Fibroblast of the aortic adventitia (primary cell): ENCODE data around the gene CXCL12. TPM values are rescaled to one million over a fixed set of nuclear protein-coding genes. Genes with fewer than 3 reads are reported as not detected.

Source experiments
- DNase-seq: peaks from one replicate; pipeline ENCODE4 v3.0.0-alpha.2; 2010; ENCODE audit warnings: low read depth
- H3K4me3 ChIP-seq: 2 replicates; pipeline ENCODE4 v1.5.1; 2011; ENCODE audit warnings: low read depth, mild to moderate bottlenecking, control low read depth, low read length, moderate library complexity
- total RNA-seq: library from RNA; depleted of rRNA; stranded (reverse); fragments of >200 nt; gene quantifications from 2 replicates; pipeline ENCODE4 v1.2.3, GENCODE V29; 2012; ENCODE audit warnings: low replicate concordance
- TF ChIP-seq, protein P1 (sequence below): IDR thresholded peaks from 2 replicates; pipeline ENCODE4 v1.5.1; 2011; ENCODE audit warnings: mild to moderate bottlenecking, low read length, control low read depth, inconsistent platforms; ENCODE audit not compliant: insufficient read depth

CXCL12 gene
- total RNA-seq, 1 donor: 381 TPM

DNA sequence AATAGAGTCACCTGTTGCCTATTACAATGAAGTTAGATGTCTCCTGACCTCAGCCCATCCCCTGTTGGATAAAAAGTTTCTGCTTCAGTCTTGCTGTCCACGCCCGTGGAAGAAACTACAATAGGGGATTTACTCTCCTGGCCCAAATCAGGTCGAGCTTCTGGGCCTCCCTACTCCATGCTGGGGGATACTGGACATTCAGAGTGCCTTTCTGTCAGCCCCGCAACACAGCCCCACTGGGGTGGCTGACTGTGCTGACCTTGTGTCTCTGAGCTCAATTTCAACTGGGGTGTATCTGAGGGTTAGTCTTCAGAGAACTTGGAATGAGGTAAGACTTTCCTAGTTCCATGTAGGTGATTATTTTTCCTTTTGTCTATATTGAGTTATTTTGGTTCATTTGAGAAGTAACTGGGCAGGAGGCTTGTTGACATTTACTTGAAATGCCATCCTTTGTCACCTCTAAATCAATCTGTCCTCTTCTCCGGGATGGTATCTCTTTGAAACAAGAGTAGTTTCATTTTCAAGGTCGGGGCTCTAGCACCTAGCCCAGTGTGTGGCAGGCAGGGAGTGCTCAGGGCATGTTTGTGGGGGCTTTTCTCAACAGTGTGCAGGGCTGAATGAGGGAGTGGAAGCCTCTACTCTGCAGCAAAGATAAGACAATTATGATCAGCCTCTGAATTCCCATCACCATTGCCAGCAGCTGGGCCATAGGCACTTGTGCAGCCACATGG, 17.7 kb upstream of the CXCL12 start:
- H3K4me3 ChIP-seq: no peak overlapping the region
- DNase-seq: no peak
- TF ChIP-seq, protein P1, sequence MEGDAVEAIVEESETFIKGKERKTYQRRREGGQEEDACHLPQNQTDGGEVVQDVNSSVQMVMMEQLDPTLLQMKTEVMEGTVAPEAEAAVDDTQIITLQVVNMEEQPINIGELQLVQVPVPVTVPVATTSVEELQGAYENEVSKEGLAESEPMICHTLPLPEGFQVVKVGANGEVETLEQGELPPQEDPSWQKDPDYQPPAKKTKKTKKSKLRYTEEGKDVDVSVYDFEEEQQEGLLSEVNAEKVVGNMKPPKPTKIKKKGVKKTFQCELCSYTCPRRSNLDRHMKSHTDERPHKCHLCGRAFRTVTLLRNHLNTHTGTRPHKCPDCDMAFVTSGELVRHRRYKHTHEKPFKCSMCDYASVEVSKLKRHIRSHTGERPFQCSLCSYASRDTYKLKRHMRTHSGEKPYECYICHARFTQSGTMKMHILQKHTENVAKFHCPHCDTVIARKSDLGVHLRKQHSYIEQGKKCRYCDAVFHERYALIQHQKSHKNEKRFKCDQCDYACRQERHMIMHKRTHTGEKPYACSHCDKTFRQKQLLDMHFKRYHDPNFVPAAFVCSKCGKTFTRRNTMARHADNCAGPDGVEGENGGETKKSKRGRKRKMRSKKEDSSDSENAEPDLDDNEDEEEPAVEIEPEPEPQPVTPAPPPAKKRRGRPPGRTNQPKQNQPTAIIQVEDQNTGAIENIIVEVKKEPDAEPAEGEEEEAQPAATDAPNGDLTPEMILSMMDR: no peak

DNA sequence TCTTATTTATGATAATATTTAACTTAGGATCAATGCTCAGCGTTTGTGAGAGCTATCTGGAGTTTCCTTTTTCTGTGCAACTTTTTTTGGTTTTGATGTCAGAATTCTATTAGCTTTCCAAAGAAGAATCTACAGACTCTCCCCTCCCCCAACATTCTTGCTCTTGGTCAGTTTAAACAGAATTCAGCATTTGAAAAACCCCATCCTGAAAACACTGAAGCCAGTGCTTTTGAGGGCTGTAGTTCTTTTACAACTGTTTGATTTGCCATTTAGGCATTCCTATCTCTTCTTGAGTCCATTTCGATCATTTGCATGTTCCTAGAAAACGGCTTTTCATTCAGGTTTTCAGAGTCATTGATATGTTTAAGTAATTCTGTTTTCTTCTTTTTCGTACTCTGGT, 15.6 kb upstream of the CXCL12 start:
- H3K4me3 ChIP-seq: no peak overlapping the region
- TF ChIP-seq, protein P1: no peak
- no peak for DNase-seq

DNA sequence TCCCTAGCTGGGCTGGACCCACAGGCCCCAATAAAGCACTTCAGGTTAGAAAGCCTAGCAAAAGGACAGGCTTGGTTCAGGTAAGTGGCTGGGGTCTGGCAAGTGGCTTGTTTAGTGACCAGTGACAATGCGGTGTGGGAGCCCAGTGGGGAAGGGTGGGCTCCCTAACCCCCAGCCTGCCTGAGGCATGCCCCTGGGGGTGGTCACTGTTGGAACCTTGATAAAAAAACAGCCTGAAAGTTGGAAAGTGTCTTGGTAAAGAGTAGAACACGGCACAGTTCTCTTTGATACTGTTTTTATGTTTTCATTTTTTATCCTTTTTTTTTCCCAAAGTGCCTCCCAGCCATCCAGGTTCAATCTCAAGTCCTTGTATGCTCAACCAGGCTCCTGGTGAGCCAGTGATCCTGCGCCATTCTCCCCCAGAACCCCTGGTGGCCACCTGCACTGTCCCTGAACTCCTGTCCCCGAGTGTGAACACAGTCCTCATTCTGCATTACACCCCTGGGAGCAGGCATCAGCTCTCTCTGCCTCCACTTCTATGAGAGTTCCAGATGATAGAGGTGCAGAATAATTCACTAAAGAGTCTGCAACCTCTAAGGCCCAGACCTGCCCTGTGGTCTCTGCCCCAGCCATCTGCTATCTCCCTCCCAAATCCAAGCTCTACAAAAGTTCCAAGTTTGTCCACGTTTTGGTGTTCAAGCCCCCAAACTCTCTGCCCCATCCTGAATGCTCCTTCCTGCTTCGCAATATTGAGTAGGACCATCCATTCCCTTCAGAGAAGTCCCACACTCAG, 15.0 kb upstream of the CXCL12 start:
- TF ChIP-seq, protein P1: no peak
- no peak overlapping the region for H3K4me3 ChIP-seq
- DNase-seq: no peak

DNA sequence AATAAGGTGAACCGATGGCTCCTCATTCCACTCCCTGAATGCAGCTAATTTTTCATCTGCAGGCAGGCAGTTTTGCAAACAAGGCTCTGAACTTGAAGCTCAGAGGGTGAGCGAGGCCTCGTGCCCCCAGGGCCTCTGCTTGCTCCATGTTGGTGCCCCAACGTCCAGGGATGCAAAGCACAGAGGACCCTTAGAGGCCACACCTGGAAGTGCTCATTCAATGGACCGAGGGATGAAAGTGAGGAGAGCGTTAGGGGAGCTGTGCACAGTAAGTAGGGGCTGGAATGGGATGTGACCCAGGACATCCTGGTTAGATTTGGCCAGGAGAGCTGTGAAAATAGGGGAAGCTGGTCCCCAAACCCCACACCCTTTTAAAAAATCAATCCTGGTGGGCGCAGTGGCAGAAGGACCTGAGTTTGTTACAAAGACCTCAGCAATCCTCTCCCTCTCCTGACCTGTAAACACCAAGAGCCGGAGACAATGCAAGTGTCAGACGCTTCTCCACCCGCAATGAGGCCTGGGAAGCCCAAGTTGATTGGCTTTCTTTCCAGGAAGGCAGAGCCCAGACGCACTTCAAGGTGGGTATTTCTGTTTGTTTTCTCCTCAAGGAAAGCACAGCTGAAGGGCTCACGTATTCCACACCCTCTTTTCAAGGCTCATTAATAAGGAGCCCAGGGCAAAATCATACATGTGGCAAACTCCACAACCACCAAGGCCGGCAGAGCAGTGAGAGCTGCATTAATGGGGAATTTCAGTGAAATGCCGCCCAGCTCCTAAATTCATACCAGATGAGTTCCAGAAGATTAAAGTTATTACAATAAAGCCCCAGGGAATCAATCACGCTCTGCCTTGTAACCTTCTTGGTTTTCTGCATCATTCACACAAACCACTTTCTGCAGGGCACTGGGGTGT, 14.1 kb upstream of the CXCL12 start:
- TF ChIP-seq, protein P1: no peak
- DNase-seq: peak; percentile 67
- no peak overlapping the region for H3K4me3 ChIP-seq

DNA sequence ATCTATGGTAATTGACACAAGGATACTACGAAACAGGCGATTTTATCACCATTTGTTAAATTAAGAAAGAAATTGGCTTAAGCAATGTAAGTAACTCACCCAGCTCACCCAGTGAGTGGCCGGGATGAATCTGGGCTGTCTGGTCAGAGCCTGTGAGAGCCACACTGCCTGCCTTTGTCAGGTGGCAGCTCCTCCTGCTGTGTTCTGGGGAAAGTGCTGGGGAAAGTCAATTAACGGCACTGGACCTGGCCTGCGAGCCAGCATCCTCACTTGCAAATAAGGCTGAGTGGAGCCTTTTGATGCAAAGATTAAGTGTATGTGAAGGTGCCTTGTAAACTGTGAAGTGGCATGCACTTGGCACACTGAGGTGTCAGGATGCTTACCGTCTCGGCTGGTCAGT, 13.4 kb upstream of the CXCL12 start:
- no peak overlapping the region for H3K4me3 ChIP-seq
- no peak for DNase-seq
- TF ChIP-seq, protein P1: no peak

DNA sequence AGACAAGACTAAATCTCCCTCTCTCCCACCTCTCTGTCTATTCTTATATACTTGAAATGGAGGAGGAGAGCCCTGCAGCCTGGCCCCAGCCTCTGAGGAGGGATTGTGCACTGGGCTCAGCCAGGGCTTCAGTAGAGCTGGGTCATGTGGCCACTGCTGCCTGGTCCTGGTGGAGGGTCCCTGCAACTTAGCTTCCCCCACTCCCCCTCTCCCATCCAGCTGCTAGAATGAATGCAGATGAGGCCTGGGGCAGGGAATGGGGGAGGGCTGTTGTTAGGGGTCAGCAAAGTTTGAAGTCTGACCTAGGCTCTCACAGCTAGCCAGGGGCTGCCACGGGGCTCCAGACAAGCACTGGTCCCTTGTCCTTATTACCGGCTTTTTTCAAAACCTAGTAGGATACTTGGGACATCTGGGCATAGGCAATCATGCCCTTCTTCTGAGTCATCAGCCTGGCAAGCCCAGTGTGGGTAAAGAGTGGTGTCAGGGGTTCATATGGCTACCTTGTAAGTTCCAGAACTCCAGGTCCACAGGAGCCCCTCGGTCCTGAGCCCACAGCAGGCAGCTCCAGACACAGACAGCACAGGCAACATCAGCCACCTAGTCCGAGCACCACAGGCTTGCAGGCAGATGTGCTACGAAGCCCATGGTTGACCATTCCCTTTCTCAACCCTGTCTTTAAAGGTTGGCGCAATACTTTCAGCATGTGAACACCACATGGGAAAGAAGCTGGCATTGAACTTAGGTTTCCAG, 12.8 kb upstream of the CXCL12 start:
- no peak for DNase-seq
- TF ChIP-seq, protein P1: no peak
- H3K4me3 ChIP-seq: no peak overlapping the region
